ENCODE data around the gene USP24. TPM values are rescaled to one million over a fixed set of nuclear protein-coding genes. Genes with fewer than 3 reads are reported as not detected.

The USP24 gene
- total RNA-seq, 1 donor from 2014 or later = 42.4 TPM

- DNase-seq (ENCODE audit: low spot score) = no peak
Observed at GRCh38 chr1:55067914-55068313, 147.2 kb downstream of the USP24 start.

- DNase-seq (ENCODE audit: low spot score) = no peak
Observed at GRCh38 chr1:55067022-55067778, 148.0 kb downstream of the USP24 start.

DNA sequence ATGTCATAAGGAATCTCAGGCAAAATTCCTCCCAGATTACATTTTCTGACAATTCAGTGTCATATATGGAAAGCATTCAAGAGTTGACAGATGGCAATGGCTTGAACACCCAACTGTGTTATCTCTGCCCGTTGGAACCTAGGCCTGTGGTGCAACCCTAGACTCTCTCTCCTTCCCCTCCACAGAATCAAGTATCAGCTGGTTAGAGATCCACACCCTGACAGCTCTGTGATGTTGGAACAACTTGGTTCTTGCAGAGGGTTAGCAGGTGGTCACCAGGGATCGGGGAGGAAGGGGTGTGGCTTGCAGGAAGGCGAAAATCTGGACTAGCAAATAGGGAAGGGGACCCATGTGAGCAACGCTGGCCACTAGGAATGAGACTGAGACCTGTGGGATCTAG, 149.5 kb downstream of the USP24 start:
- DNase-seq (ENCODE audit: low spot score) = no peak

- DNase-seq (ENCODE audit: low spot score) = no peak
Observed at GRCh38 chr1:55064861-55065263, 150.3 kb downstream of the USP24 start.

GRCh38 chr1:55064071-55064581, 151.0 kb downstream of the USP24 start:
- DNase-seq (ENCODE audit: low spot score) = peak; percentile 30

DNA sequence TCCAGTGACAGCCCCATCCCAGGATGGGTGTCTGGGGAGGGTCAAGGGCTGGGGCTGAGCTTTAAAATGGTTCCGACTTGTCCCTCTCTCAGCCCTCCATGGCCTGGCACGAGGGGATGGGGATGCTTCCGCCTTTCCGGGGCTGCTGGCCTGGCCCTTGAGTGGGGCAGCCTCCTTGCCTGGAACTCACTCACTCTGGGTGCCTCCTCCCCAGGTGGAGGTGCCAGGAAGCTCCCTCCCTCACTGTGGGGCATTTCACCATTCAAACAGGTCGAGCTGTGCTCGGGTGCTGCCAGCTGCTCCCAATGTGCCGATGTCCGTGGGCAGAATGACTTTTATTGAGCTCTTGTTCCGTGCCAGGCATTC, 151.6 kb downstream of the USP24 start:
- no peak for DNase-seq (ENCODE audit: low spot score)

DNA sequence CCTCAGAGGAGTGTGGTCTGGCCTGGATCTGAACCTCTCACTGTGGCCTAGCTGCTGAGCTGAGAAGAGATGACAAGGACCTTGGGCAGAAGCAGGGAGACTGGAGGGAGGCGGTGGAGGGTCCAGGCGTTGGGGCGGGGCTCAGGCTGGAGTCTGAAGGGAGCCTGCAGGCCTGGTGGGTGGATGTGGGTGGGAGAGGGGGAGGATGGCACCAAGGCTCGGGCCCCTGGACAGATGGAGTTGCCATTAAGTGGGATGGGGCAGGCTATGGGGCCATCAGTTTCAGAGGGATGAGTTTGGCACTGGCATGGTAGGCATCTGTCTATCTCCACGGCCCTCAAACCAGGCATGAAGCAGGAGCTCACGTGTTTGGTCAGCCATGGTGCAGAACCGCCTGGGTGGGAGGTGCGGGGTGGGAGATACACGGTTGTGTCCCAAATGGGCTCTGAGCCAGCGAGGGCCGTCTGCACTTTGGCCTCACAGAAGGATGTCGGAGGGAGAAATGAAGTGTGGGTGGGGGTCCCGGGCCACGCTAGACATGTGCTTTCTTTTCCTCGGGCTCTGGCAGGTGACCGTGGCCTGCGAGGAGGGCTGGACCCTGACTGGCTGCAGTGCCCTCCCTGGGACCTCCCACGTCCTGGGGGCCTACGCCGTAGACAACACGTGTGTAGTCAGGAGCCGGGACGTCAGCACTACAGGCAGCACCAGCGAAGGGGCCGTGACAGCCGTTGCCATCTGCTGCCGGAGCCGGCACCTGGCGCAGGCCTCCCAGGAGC, 152.2 kb downstream of the USP24 start:
- DNase-seq (ENCODE audit: low spot score) = no peak

GRCh38 chr1:55061706-55062321, 153.3 kb downstream of the USP24 start:
- no peak for DNase-seq (ENCODE audit: low spot score)

GRCh38 chr1:55061000-55061705, 154.0 kb downstream of the USP24 start:
- no peak for DNase-seq (ENCODE audit: low spot score)

- DNase-seq (ENCODE audit: low spot score) = no peak
Observed at GRCh38 chr1:55060133-55060999, 154.8 kb downstream of the USP24 start.

DNA sequence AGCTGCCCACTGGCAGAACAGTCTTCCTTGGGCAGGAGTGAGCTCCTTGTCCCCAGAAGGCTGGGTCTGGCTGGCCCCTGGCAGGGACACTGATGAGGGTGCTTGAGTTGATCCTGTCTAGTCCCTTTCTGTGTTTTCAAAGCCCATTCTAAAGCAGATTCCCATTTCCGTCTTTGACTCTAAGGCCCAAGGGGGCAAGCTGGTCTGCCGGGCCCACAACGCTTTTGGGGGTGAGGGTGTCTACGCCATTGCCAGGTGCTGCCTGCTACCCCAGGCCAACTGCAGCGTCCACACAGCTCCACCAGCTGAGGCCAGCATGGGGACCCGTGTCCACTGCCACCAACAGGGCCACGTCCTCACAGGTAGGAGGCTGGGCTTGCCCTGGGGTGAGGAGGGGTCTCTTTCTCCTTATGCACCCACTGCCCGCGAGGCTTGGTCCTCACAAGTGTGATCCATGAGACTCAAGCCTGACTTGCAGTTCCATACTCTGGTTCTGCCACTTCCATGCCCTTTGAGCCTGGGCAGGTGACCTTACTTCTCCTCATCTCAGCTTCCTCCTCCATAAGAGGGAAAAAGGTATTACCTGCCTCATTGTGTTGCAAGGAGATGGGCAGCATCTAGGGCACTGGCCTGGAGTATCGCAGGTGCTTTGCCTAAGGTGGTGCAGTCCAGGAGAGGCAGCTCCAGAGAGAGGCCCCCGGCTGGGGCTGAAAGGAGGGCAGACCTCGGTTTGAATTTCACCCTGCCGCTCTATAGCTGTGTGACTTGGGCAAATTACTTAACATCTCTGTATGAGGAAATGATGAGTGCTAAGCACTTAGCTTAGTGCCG, 155.6 kb downstream of the USP24 start:
- DNase-seq (ENCODE audit: low spot score) = no peak

GRCh38 chr1:55057956-55058298, 157.2 kb downstream of the USP24 start:
- no peak for DNase-seq (ENCODE audit: low spot score)

GRCh38 chr1:55057270-55057955, 157.8 kb downstream of the USP24 start:
- DNase-seq (ENCODE audit: low spot score) = no peak

DNA sequence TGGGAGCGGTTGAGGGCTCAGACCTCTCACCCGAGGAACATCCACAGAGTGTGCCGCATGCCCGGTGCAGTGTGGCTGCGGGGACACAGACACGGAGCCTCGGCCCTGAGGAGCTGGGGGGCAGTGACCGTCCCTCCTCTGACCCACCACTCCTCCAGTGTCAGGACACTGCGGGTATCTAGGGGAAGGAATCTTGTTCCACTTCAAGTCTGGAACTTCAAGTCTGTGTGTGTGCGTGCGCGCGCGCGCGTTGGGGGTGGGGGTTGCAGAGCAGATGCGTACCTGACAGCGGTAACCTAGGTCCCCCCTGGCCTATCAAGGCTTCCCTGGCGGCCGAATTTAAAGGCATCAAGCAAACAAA, 158.6 kb downstream of the USP24 start:
- no peak for DNase-seq (ENCODE audit: low spot score)

GRCh38 chr1:55055951-55056631, 159.1 kb downstream of the USP24 start:
- no peak for DNase-seq (ENCODE audit: low spot score)

DNA sequence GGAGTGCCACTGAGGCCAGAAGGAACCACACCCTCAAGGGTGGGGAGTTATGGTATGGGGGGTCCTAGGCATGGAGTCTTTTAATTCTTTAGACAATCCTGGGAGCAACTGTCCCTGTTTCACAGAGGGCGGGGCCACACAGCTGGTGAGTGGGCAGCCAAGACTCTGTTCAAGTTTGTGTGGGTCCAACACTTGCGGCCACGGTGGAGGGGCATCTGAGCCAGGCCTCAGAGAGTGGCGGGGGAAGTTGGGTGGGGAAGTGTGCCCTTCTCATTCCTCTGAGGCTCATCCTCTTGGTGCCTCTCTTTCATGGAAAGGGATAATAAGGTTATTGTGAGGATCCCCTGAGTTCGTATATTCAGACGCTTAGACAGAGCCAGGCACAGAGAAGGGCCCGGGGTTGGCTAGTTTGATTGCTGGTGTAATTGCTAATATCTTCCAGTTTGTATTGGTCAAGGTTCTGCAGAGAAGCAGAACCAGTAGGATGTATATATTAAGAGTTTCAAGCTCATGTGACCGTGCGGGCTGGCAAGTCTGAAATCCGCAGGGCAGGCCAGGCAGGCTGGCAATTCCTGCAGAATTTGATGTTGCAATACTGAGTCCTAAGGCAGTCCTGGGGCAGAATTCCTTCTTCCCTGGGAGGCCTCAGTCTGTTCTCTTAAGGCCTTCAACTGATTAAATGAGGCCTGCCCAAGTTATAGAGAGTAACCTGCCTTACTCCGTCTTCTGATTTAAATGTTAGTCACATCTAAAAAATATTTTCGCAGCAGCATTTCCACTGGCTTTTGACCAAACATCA, 159.9 kb downstream of the USP24 start:
- DNase-seq (ENCODE audit: low spot score) = no peak

DNA sequence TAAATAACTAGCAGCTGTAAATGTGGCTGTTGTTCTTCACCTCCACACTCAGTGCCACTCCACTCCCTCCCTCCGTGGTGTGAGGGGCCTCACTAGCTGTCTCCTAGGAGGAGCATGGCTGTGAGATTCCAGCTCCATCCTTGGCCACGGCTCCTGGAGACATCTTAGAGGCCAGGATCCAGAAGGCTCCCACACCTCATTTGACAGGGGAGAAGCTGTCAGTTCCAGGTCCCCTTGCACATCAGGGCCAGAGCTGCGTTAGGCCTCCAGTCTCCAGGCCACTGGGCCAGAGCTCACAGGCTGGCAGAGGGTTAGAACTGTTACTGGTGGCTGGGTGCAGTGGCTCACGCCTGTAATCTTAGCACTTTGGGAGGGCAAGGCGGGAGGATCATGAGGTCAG, 160.8 kb downstream of the USP24 start:
- no peak for DNase-seq (ENCODE audit: low spot score)
